GM23338 (cell line): ENCODE measurements around the gene NELFB. TPM values are rescaled to one million over a fixed set of nuclear protein-coding genes. Genes with fewer than 3 reads are reported as not detected.

Experiments used
- ATAC-seq: fragments of 200-7000 bp; cut with Tn5 transposase; 3 replicates; pipeline ENCODE4 v1.9.1; 2020
- DNase-seq: peaks from one replicate; pipeline ENCODE4 v3.0.0-alpha.2; 2015; ENCODE audit warnings: low spot score
- H2AFZ ChIP-seq: fragments of 200-600 bp; sonication (generic); 2 replicates; pipeline ENCODE4 v1.8.0; 2016; ENCODE audit warnings: antibody characterized with exemption, mild to moderate bottlenecking, moderate library complexity
- H3F3A ChIP-seq: fragments of 200-600 bp; sonication (generic); replicated peaks from 2 replicates; pipeline ENCODE4 v1.8.0; 2017; ENCODE audit warnings: antibody characterized with exemption, mixed run types, low read depth
- H3K27ac ChIP-seq: fragments of 200-600 bp; sonication (generic); 2 replicates; pipeline ENCODE4 v1.6.1; 2016; ENCODE audit warnings: low read depth
- H3K27me3 ChIP-seq: fragments of 200-600 bp; sonication (generic); 2 replicates; pipeline ENCODE4 v1.8.0; 2016; ENCODE audit warnings: mild to moderate bottlenecking, mixed run types, moderate library complexity; ENCODE audit not compliant: insufficient read depth
- H3K36me3 ChIP-seq: fragments of 200-600 bp; sonication (generic); 2 replicates; pipeline ENCODE4 v1.8.0; 2016; ENCODE audit warnings: mild to moderate bottlenecking; ENCODE audit not compliant: insufficient read depth
- H3K4me1 ChIP-seq: fragments of 200-600 bp; sonication (generic); 2 replicates; pipeline ENCODE4 v1.8.0; 2016; ENCODE audit warnings: mild to moderate bottlenecking, moderate library complexity; ENCODE audit not compliant: insufficient read depth
- H3K4me2 ChIP-seq: fragments of 200-600 bp; sonication (generic); 2 replicates; pipeline ENCODE4 v1.7.1; 2017; ENCODE audit warnings: mixed run types
- H3K4me3 ChIP-seq: fragments of 200-600 bp; sonication (generic); 2 replicates; pipeline ENCODE4 v1.6.1; 2016; ENCODE audit warnings: mixed run types
- H3K79me2 ChIP-seq: fragments of 200-600 bp; sonication (generic); replicated peaks from 2 replicates; pipeline ENCODE4 v1.8.0; 2017; ENCODE audit warnings: mild to moderate bottlenecking; ENCODE audit not compliant: insufficient read depth
- H3K9me2 ChIP-seq: fragments of 200-600 bp; sonication (generic); 2 replicates; pipeline ENCODE4 v1.8.0; 2017; ENCODE audit not compliant: insufficient read depth
- H4K20me1 ChIP-seq: fragments of 200-600 bp; sonication (generic); replicated peaks from 2 replicates; pipeline ENCODE4 v1.8.0; 2017; ENCODE audit warnings: mild to moderate bottlenecking; ENCODE audit not compliant: insufficient read depth
- H3K27ac Mint-ChIP-seq: 2 replicates; pipeline ENCODE4 v1.8.0; 2020; ENCODE audit warnings: inconsistent platforms, mild to moderate bottlenecking, moderate library complexity, mixed read lengths
- H3K27me3 Mint-ChIP-seq: 3 replicates; pipeline ENCODE4 v1.8.0; 2022; ENCODE audit warnings: low read depth, mild to moderate bottlenecking, moderate library complexity, mixed read lengths, inconsistent platforms; ENCODE audit not compliant: insufficient read depth, poor library complexity
- H3K36me3 Mint-ChIP-seq: 3 replicates; pipeline ENCODE4 v1.8.0; 2021; ENCODE audit warnings: low read depth, mild to moderate bottlenecking, inconsistent platforms, moderate library complexity, mixed read lengths
- H3K4me1 Mint-ChIP-seq: 3 replicates; pipeline ENCODE4 v1.8.0; 2020; ENCODE audit warnings: mild to moderate bottlenecking, inconsistent platforms, mixed read lengths
- H3K4me3 Mint-ChIP-seq: 3 replicates; pipeline ENCODE4 v1.8.0; 2021; ENCODE audit warnings: moderate library complexity, mild to moderate bottlenecking, inconsistent platforms, mixed read lengths
- H3K9me3 Mint-ChIP-seq: 3 replicates; pipeline ENCODE4 v1.8.0; 2020; ENCODE audit warnings: moderate library complexity, mild to moderate bottlenecking, inconsistent platforms, mixed read lengths
- CREB1 ChIP-seq: fragments of 250-450 bp; sonication (Bioruptor Pico); IDR thresholded peaks from 2 replicates; pipeline ENCODE4 v1.5.0; 2020; ENCODE audit warnings: low read depth, mild to moderate bottlenecking, moderate library complexity
- ETS1 ChIP-seq: IDR thresholded peaks from 2 replicates; pipeline ENCODE4 v1.6.1; 2016; ENCODE audit warnings: antibody characterized with exemption
- EZH2 ChIP-seq: fragments of 200-600 bp; sonication (generic); IDR thresholded peaks from one replicate; pipeline ENCODE4 v1.8.0; 2017; ENCODE audit warnings: antibody characterized with exemption, mild to moderate bottlenecking, low read depth; ENCODE audit not compliant: unreplicated experiment
- EZH2phosphoT487 ChIP-seq: fragments of 200-600 bp; sonication (generic); IDR thresholded peaks from one replicate; pipeline ENCODE4 v1.8.1; 2018; ENCODE audit warnings: antibody characterized with exemption; ENCODE audit not compliant: unreplicated experiment
- JUNB ChIP-seq: IDR thresholded peaks from one replicate; pipeline ENCODE4 v1.6.1; 2016; ENCODE audit warnings: antibody characterized with exemption; ENCODE audit not compliant: unreplicated experiment
- NANOG ChIP-seq: IDR thresholded peaks from 2 replicates; pipeline ENCODE4 v1.6.1; 2016; ENCODE audit warnings: antibody characterized with exemption, borderline replicate concordance
- POLR2AphosphoS5 ChIP-seq: IDR thresholded peaks from 2 replicates; pipeline ENCODE4 v1.6.1; 2016; ENCODE audit warnings: antibody characterized with exemption, low read depth
- STAT1 ChIP-seq: IDR thresholded peaks from one replicate; pipeline ENCODE4 v1.6.1; 2016; ENCODE audit warnings: antibody characterized with exemption; ENCODE audit not compliant: unreplicated experiment
- ZNF114 ChIP-seq: fragments of 250-450 bp; sonication (Bioruptor Pico); IDR thresholded peaks from 2 replicates; pipeline ENCODE4 v1.5.0; 2020; ENCODE audit warnings: mild to moderate bottlenecking, moderate library complexity
- ZNF331 ChIP-seq: fragments of 250-450 bp; sonication (Bioruptor Pico); IDR thresholded peaks from 2 replicates; pipeline ENCODE4 v1.5.0; 2020; ENCODE audit warnings: low read depth, mild to moderate bottlenecking, moderate library complexity
- long read RNA-seq: library from polyadenylated mRNA; unstranded; transcript quantifications from one replicate; pipeline ENCODE4 v2.0.0, GENCODE V29; 2020; ENCODE audit not compliant: unreplicated experiment
- polyA plus RNA-seq: library from polyadenylated mRNA; unstranded; fragments of >200 nt; fragmentation: Nextera tagmentation; extraction: Ambion mirVana; gene quantifications from 2 replicates; pipeline ENCODE4 v1.2.1, GENCODE V29; 2016
- total RNA-seq: library from RNA; depleted of rRNA; stranded (reverse); fragments of >200 nt; shearing (Covaris generic); gene quantifications from 2 replicates; pipeline ENCODE4 v1.2.3, GENCODE V29; 2014; rRNA removed
- TF ChIP-seq, protein P1 (sequence below), 2 experiments: fragments of 200-600 bp in 1 of 2; sonication (generic) in 1 of 2; conservative IDR thresholded peaks; 2 replicates each; pipeline versions ENCODE4 v1.5.1 to v1.6.1; 2016 to 2017; ENCODE audit warnings: antibody characterized with exemption in 2 of 2, low read depth in 2 of 2, mild to moderate bottlenecking in 2 of 2, moderate library complexity in 1 of 2
- TF ChIP-seq, protein P2 (sequence below): IDR thresholded peaks from one replicate; pipeline ENCODE4 v1.6.1; 2018; ENCODE audit warnings: antibody characterized with exemption; ENCODE audit not compliant: unreplicated experiment

Gene NELFB
- total RNA-seq = 79.5 and 97.3 TPM in 2 replicates
- polyA plus RNA-seq = 30.0 and 31.2 TPM in 2 replicates
- long read RNA-seq, partial matches to known transcripts = 6 of 9 reads
- long read RNA-seq, other reads (novel, unspliced or antisense) = 1 of 9 reads

GRCh38 chr9:137254624-137255447 lies at the start of gene NELFB:
TSS of gene NELFB (plus strand) at chr9:137255327.
- Histone ChIP-seq H3K4me3 (peak within 1 kb of the TSS; percentile 96), H3K36me3 (peaks cover 9% of the 10 kb centered on the region), H3K9me2 (no peaks in the 10 kb centered on the region), H3F3A (peaks cover 12% of the 10 kb centered on the region), H2AFZ (peak within 1 kb of the TSS; percentile 94), H3K4me2 (peak within 1 kb of the TSS; percentile 98), H3K27me3 (peaks cover 4% of the 10 kb centered on the region; the same call in 1 of the 2 replicates), H3K27ac (no peak within 1 kb of the TSS), H3K79me2 (peaks cover 24% of the 10 kb centered on the region), H3K4me1 (peaks cover 13% of the 10 kb centered on the region; the same call in 1 of the 2 replicates), H4K20me1 (no peaks in the 10 kb centered on the region; the same call in 1 of the 2 replicates)
- H3K4me3 Mint-ChIP-seq = peak within 1 kb of the TSS; percentile 89
- peaks cover 19% of the 10 kb centered on the region; the same call in 2 of the 3 replicates for H3K36me3 Mint-ChIP-seq
- no peaks in the 10 kb centered on the region for H3K9me3 Mint-ChIP-seq
- peaks cover 11% of the 10 kb centered on the region for H3K4me1 Mint-ChIP-seq
- ATAC-seq (peak; percentile 65), DNase-seq (peak; percentile 88)
- peak within 1 kb of the TSS; percentile 28; the same call in 1 of the 2 replicates for H3K27ac Mint-ChIP-seq
- H3K27me3 Mint-ChIP-seq = peaks cover 21% of the 10 kb centered on the region
- TF ChIP-seq NANOG (no peak), STAT1 (no peak), EZH2 (no peak), EZH2phosphoT487 (no peak), POLR2AphosphoS5 (peak; percentile 95), CREB1 (CRISPR knock-in tag) (peak; percentile 37; the same call in 1 of the 2 replicates)
- TF ChIP-seq, protein P1, sequence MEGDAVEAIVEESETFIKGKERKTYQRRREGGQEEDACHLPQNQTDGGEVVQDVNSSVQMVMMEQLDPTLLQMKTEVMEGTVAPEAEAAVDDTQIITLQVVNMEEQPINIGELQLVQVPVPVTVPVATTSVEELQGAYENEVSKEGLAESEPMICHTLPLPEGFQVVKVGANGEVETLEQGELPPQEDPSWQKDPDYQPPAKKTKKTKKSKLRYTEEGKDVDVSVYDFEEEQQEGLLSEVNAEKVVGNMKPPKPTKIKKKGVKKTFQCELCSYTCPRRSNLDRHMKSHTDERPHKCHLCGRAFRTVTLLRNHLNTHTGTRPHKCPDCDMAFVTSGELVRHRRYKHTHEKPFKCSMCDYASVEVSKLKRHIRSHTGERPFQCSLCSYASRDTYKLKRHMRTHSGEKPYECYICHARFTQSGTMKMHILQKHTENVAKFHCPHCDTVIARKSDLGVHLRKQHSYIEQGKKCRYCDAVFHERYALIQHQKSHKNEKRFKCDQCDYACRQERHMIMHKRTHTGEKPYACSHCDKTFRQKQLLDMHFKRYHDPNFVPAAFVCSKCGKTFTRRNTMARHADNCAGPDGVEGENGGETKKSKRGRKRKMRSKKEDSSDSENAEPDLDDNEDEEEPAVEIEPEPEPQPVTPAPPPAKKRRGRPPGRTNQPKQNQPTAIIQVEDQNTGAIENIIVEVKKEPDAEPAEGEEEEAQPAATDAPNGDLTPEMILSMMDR (conservative IDR thresholded peaks at IDR 0.05; ENCODE audit: low read depth in 2 of 2) = no peak; a peak in 1 of 4 replicates

DNA sequence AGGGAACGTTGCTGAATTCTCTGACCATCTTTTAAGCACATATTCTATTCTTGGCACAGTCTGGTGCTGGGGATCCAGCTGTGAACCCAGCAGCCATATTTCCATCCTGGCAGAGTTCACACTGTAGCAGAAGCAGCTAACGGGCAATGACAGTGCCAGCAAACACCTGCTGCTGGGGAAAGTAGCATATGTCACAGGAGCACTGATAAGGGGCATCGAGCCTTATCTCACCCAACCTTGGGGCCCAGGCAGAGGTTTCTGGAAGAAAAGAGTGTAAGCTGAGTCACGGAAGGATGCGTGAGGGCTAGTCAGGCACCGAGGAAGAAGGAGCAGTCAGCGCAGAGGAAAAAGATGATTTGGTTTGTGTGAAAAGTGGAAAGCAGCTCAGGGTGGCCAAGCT lies 48.5 kb upstream of the NELFB start:
- no peak overlapping the region for H3K27ac ChIP-seq
- peaks cover 14% of the 10 kb centered on the region for H4K20me1 ChIP-seq
- no peaks in the 10 kb centered on the region for H3K27me3 ChIP-seq
- H3K9me2 ChIP-seq = no peaks in the 10 kb centered on the region
- no peak for ATAC-seq
- Mint-ChIP-seq H3K4me3 (peak overlapping the region; percentile 97), H3K27ac (no peak overlapping the region), H3K27me3 (peaks cover 24% of the 10 kb centered on the region), H3K4me1 (peaks cover 28% of the 10 kb centered on the region), H3K9me3 (no peaks in the 10 kb centered on the region; the same call in 2 of the 3 replicates), H3K36me3 (peaks cover 33% of the 10 kb centered on the region)
- H3F3A ChIP-seq = peaks cover 16% of the 10 kb centered on the region; the same call in 1 of the 2 replicates
- no peak for DNase-seq
- peaks cover 20% of the 10 kb centered on the region for H3K4me1 ChIP-seq
- H3K4me2 ChIP-seq = peak overlapping the region; percentile 98
- H3K4me3 ChIP-seq = peak overlapping the region; percentile 98
- H3K36me3 ChIP-seq = no peaks in the 10 kb centered on the region
- H2AFZ ChIP-seq = no peak overlapping the region
- peaks cover 42% of the 10 kb centered on the region for H3K79me2 ChIP-seq
- TF ChIP-seq, protein P2, sequence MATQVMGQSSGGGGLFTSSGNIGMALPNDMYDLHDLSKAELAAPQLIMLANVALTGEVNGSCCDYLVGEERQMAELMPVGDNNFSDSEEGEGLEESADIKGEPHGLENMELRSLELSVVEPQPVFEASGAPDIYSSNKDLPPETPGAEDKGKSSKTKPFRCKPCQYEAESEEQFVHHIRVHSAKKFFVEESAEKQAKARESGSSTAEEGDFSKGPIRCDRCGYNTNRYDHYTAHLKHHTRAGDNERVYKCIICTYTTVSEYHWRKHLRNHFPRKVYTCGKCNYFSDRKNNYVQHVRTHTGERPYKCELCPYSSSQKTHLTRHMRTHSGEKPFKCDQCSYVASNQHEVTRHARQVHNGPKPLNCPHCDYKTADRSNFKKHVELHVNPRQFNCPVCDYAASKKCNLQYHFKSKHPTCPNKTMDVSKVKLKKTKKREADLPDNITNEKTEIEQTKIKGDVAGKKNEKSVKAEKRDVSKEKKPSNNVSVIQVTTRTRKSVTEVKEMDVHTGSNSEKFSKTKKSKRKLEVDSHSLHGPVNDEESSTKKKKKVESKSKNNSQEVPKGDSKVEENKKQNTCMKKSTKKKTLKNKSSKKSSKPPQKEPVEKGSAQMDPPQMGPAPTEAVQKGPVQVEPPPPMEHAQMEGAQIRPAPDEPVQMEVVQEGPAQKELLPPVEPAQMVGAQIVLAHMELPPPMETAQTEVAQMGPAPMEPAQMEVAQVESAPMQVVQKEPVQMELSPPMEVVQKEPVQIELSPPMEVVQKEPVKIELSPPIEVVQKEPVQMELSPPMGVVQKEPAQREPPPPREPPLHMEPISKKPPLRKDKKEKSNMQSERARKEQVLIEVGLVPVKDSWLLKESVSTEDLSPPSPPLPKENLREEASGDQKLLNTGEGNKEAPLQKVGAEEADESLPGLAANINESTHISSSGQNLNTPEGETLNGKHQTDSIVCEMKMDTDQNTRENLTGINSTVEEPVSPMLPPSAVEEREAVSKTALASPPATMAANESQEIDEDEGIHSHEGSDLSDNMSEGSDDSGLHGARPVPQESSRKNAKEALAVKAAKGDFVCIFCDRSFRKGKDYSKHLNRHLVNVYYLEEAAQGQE = no peak
- TF ChIP-seq ZNF331 (CRISPR knock-in tag) (no peak), ZNF114 (CRISPR knock-in tag) (no peak), EZH2phosphoT487 (no peak), JUNB (no peak), POLR2AphosphoS5 (no peak), ETS1 (no peak)
